Measurements from ENCODE around the gene TMEM121. TPM values are rescaled to one million over a fixed set of nuclear protein-coding genes. Genes with fewer than 3 reads are reported as not detected.

The TMEM121 gene
- total and polyA plus RNA-seq, 2 donors (not counting 1 experiment from before 2014, with no cell fraction given) = 0.99 to 3.7 TPM

GRCh38 chr14:105488781-105489541 lies 37.4 kb upstream of the TMEM121 start:
- POLR2A ChIA-PET = interaction anchor here (0.7 to 2.2 kb wide), 8 partner anchors 8 to 1136 kb away, joined by 3 to 39 read pairs (median 5); partner anchors contain the start of gene BTBD6
- Mint-ChIP-seq H3K9me3 (ENCODE audit: insufficient read depth) (no peaks in the 10 kb centered on the region), H3K27ac (peak overlapping the region; percentile 97), H3K4me3 (peak overlapping the region; percentile 90), H3K4me1 (peaks cover 47% of the 10 kb centered on the region), H3K27me3 (no peaks in the 10 kb centered on the region)
- H3K9ac ChIP-seq (ENCODE audit: low read length) = peak overlapping the region; percentile 72
- no peak overlapping the region for H2AFZ ChIP-seq (ENCODE audit: insufficient read depth, low read depth, low read length, poor library complexity, severe bottlenecking)
- ATAC-seq (ENCODE audit: low read depth) (no peak), DNase-seq (no peak)
- H3K4me1 ChIP-seq (ENCODE audit: control insufficient read depth in 2 of 2, insufficient read depth in 2 of 2, low read length in 2 of 2) = peaks cover 38 to 64% of the 10 kb centered on the region in 2 donors
- peaks cover 0 to 9% of the 10 kb centered on the region in 2 experiments for H3K36me3 ChIP-seq (replicated peaks in 1 of 2; ENCODE audit: control extremely low read depth in 1 of 2, control insufficient read depth in 1 of 2, extremely low read depth in 1 of 2, insufficient read depth in 2 of 2, low read length in 1 of 2)
- CTCF ChIA-PET = interaction anchor here (0.8 to 4.5 kb wide), 24 partner anchors 10 to 398 kb away, joined by 3 to 121 read pairs (median 7); partner anchors contain the start of genes BRF1 and TEX22
- H3K79me2 ChIP-seq (ENCODE audit: control insufficient read depth, insufficient read depth, low read length) = peaks cover 9% of the 10 kb centered on the region
- H3K4me3 ChIP-seq (ENCODE audit: control extremely low read depth in 1 of 5, extremely low read depth in 1 of 5, insufficient read depth in 1 of 5, low read depth in 2 of 5, low read length in 4 of 5) = peak overlapping the region in 4 of 5 experiments; percentile 59 to 88 (median 70)
- H3K27me3 ChIP-seq (replicated peaks in 1 of 4; ENCODE audit: control extremely low read depth in 1 of 4, control insufficient read depth in 3 of 4, insufficient read depth in 4 of 4, low read length in 3 of 4) = no peaks in the 10 kb centered on the region
- peak overlapping the region; percentile 100 for H3K4me2 ChIP-seq (replicated peaks; ENCODE audit: low read depth, low read length, poor library complexity, severe bottlenecking)
- WGBS (ENCODE audit: insufficient coverage) = 87% methylated on average over 16 of the region's 20 CpGs
- H4K20me1 ChIP-seq (ENCODE audit: control insufficient read depth, insufficient read depth, low read length, poor library complexity, severe bottlenecking) = peaks cover 26% of the 10 kb centered on the region
- no peaks in the 10 kb centered on the region for H3K9me3 ChIP-seq (ENCODE audit: control extremely low read depth in 1 of 3, control insufficient read depth in 2 of 3, insufficient read depth in 1 of 3, low read length in 2 of 3)
- TF ChIP-seq EZH2 (IDR thresholded peaks at IDR 0.05; ENCODE audit: borderline replicate concordance, insufficient read depth, low read depth, low read length, poor library complexity, severe bottlenecking) (no peak), CTCF (IDR thresholded peaks at IDR 0.05) (no peak)
- intact Hi-C loops (cut with micrococcal nuclease) = loop anchor here (10.0 kb wide), 1 partner anchor 424 kb away; the partner anchor contains the start of gene GPR132
- H3K27ac ChIP-seq (ENCODE audit: low read length in 2 of 2) = peak overlapping the region; percentile 95 to 96
